GM18870 (cell line): ENCODE results near the gene CAST.
A peak's percentile ranks its signal among the peaks of the same experiment; 100 is the strongest.
"Not testable (repeated sequence)": the region's sequence is repeated elsewhere in the genome, so short reads cannot be mapped to it uniquely, and the experiment has no call there.

Source experiments
- ATAC-seq: cut with Tn5 transposase; IDR thresholded peaks from one replicate; pipeline ENCODE4 v1.9.1; 2021; ENCODE audit warnings: moderate library complexity; ENCODE audit not compliant: unreplicated experiment

The CAST gene

GRCh38 chr5:96775689-96776088, 113.5 kb downstream of the CAST start:
- no peak for ATAC-seq

DNA sequence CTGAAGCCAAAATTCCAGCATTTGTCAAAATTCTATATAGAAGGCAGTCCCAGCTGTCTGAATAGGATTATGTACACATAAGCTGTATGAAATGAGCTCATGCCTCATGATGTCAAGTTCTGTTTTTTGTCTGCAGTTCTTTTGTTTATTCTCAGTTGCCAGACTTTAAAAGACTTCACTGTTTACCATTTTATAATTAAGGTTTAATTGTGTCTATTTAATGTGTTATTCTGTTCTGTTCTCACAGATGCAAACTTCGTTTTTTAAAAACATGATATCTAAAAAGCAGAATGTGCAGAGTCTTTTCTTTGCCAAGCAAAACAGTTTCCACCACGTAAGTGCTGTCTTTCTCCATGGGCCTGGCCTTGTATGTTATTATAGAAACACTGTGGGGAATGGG, 114.4 kb downstream of the CAST start:
- ATAC-seq: no peak

DNA sequence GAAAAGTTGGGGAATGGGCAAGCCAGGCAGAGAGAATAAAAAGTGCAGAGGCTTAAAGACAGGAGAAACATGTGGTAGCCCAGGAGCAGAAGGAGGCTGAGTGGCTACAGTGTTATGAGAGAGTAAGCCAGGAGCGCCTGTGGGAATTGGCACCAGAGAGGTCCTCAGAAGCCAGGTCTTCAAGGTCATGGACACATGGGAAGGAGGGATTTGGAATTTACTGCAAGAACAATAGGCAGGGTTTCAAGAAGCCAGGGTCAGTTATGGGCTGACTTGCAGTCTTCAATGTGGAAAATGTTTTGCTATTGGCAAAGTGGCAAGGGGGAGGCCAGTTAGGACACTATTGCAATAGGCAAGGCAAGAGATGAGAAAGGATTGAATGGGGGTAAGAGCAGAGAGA, 116.2 kb downstream of the CAST start:
- no peak for ATAC-seq

GRCh38 chr5:96780626-96781025, 118.5 kb downstream of the CAST start:
- ATAC-seq: no peak

- ATAC-seq: no peak
These were observed 119.1 kb downstream of the CAST start for GRCh38 chr5:96781031-96781971.

DNA sequence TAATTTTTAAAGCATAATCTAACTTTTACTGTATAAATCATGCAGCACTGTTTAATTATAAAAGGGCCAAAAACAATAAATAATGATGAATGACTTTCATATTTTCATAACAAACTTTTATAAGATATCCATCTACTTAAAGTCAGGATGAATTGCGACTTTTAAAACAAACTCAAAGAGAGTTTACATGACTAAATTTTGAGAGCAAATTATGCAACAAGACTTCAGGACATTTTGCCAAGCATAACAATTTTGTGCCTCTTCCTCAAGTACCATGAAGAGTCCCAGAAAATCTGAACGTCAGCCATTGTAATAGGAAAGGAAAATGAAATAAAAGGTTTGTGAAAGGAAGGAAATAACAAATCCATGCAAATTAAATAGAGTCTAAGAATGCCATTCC, 121.2 kb downstream of the CAST start:
- ATAC-seq: no peak

- ATAC-seq: no peak
These were observed 123.3 kb downstream of the CAST start for GRCh38 chr5:96785326-96786109.

GRCh38 chr5:96788112-96788749, 126.1 kb downstream of the CAST start:
- no peak for ATAC-seq

GRCh38 chr5:96789794-96790330, 127.7 kb downstream of the CAST start:
- ATAC-seq: no peak

DNA sequence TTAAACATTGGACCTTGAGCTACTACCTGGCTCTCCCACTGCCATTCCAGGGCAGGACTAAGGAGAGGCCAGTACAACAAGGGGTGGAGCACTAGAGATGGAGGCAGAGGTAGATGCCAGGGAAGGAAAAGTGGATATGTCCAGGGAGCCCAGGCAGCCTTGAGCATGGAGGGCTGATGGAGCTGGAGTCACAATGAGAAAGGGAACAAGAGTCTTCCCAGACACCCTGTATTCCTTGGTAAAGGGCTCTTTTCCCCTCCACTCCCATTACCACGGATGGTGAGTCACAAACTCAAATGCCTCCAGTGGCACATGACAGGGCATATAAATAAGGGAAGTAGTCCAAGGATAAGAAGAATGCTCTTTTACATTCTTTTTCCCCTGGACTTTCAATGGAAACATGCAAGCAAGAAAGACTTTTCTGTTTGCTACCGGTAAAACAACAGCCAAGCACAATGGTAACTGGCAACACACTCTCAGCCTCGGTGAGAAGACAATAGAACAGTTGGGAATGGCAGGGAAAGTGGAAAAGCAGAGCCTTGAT, 128.9 kb downstream of the CAST start:
- ATAC-seq: no peak

DNA sequence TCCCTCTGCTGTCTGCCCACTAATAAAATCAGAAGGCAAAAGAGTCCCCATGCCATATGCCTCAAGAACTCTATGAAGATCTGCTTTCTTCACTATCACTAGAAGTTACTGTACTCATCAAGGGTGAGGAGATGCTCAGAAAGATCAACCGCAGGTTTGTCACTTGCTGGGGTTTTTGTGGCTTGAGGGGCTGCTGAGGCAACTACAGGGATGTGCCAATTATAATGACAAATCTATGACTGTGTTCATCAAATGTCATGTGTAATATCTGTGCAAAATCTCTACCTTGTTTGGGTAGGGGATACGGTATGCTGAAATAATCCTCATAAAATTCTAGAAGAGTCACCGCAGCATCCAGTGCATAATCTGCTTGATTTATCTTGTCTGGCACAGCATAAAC, 132.6 kb downstream of the CAST start:
- no peak for ATAC-seq

DNA sequence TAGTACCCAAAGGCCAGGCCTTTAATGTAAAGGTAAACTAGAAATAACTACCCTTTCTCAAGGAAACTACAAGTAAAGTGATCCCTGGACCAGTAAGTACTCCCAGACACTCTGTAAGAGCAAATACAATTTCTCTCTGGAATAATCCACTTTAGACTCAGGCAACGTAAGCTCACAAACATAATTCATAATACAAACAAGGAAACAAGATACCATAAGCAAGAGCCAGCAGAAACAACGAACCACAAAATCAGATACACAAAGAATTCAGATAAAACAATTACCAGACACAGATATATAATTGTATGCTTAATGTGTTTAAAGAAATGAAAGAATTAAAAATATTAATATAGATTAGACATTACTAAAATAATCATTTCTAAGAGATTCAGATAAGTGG, 133.4 kb downstream of the CAST start:
- ATAC-seq: no peak

DNA sequence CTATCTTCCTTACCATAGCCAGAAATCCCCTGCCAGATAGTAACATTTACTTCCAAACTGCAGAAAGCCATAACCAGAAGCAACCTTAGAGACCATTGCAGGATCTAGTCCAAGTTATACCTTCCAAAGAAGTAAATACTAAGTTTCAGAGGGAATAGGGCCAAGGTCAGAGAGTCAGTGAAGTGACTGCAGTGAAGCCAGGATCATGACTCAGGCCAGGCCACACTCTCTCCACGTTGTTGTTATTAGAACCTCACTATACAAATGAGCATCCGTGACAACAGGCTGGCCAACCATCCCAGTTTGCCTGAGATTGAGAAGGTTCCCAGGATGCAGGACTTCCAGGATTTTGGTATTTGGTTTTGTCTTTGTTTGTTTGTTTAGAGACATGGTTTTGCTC, 134.3 kb downstream of the CAST start:
- no peak for ATAC-seq

DNA sequence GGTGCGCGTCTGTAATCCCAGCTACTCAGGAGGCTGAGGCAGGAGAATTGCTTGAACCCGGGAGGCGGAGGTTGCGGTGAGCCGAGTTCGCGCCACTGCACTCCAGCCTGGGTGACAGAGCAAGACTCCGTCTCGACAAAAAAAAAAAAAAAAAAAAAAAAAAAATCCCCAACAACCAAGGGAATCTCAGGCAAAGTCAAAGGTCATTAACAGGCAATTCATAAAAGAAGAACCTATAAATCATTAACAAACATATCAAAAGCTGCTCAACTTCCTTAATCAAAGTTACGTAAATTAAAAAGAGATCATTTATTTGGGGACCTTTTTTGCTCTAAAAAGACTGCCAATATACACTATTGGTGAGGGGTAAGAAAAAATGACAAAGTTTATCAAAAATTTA, 139.5 kb downstream of the CAST start:
- ATAC-seq: not testable (repeated sequence)

DNA sequence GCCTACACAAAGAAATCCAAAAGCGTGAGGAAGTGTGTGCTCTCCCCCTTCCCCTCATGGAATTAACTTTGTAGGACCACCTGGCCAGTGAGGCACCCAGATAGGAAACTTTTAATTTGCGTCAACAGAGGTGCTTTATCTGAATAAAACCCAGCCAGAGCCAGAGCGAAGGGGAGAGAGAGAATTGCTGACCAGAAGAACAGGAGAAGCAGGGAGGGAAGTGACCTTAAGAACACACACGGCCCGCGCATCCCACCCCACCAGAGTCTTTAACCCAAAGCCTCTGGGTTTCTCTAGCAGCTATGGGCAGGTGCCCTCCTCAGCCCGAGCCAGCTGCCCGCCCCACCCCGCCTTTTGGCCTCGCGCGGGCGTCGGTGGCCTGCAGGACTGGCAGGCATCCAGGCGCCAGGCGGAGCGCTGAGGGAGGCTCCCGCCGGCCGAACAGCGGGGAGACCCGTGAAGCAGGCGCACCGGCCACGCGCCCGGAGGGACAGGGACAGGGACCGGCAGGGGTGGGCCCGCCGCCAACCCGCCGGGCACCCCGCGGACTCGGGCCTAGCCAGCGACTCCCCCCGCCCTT, 145.0 kb downstream of the CAST start:
- ATAC-seq: peak; percentile 6

DNA sequence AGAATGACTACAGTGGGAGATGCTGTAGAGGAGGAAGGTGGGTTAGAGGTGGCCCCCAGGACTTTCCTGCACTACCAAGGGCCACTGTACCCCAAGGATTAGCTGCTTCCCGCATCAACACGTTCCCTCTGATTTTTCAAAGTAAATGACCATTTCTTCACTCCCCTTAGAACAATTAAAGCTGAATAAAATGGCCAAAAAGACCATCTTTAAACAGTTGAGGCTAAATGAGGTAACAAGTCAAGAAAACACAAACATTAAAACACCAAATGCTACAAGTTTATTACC, 146.3 kb downstream of the CAST start:
- no peak for ATAC-seq

- no peak for ATAC-seq
These were observed 146.8 kb downstream of the CAST start for GRCh38 chr5:96808868-96809558.

- no peak for ATAC-seq
These were observed 147.7 kb downstream of the CAST start for GRCh38 chr5:96809921-96810320.

GRCh38 chr5:96812851-96813250, 150.7 kb downstream of the CAST start:
- ATAC-seq: no peak

DNA sequence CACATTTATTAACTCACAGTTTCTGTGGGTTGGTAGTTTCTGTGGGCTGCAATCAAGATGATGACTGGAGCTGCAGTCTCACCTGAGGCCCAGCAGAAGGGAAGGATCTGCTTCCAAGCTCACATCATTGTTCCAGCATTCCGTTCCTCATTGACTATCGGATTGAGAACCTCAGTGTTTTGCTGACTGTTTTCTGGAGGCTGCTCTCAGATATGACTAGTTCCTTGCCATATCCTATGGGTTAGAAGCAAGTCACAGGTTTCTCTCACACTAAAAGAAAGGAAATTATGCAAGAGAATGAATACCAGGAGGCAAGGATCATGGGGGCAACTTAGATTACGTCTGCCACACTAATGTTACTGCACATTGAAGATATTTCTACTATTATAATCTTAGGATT, 151.9 kb downstream of the CAST start:
- no peak for ATAC-seq
